HEK293 (cell line): Measurements from ENCODE around the gene RAB40C.

Experiments used
- CTCF ChIA-PET: fragments of 350-600 bp; formaldehyde crosslinking; extraction: SDS; loops from one replicate; lab custom pipeline; 2021; ENCODE audit warnings: antibody characterized with exemption; lab: Yijun Ruan, JAX
- POLR2A ChIA-PET: fragments of 300-600 bp; formaldehyde crosslinking; extraction: SDS; loops from one replicate; lab custom pipeline; 2020; ENCODE audit warnings: antibody characterized with exemption, inconsistent platforms; lab: Yijun Ruan, JAX
- H3K27ac ChIP-seq: fragments of 200-500 bp; sonication (Bioruptor generic); 2 replicates; pipeline ENCODE4 v1.5.1; 2014; ENCODE audit warnings: low read depth, low read length, control low read depth, inconsistent platforms; ENCODE audit errors: extremely low read depth
- H3K36me3 ChIP-seq, 2 experiments: fragments of 200-500 bp in 1 of 2; sonication (Bioruptor generic) in 1 of 2; 1 replicate in 1 of 2; 2 replicates in 1 of 2; pipeline ENCODE4 v1.5.1; 2014 to 2017; ENCODE audit warnings: inconsistent platforms in 2 of 2, low read length in 2 of 2; ENCODE audit not compliant: control insufficient read depth in 2 of 2, insufficient read depth in 1 of 2
- H3K4me1 ChIP-seq: fragments of 200-500 bp; sonication (Bioruptor generic); 2 replicates; pipeline ENCODE4 v1.5.1; 2014; ENCODE audit warnings: mild to moderate bottlenecking, low read length, inconsistent platforms; ENCODE audit not compliant: control insufficient read depth, insufficient read depth
- H3K4me3 ChIP-seq: 2 replicates; pipeline ENCODE4 v1.5.1; 2011; ENCODE audit warnings: low read depth, mild to moderate bottlenecking, control low read depth, low read length, moderate library complexity
- H3K9me3 ChIP-seq: fragments of 200-500 bp; sonication (Bioruptor generic); 2 replicates; pipeline ENCODE4 v1.5.1; 2014; ENCODE audit warnings: low read depth, low read length, inconsistent platforms; ENCODE audit not compliant: control insufficient read depth, insufficient read depth
- GLIS1 ChIP-seq: fragments of 450-650 bp; formaldehyde crosslinking; IDR thresholded peaks from 2 replicates; pipeline ENCODE4 v1.5.1; 2016; ENCODE audit warnings: missing biosample characterization, missing genetic modification characterization
- HOXA7 ChIP-seq: sonication (generic); formaldehyde crosslinking; IDR thresholded peaks from 2 replicates; pipeline ENCODE4 v1.8.1; 2022; ENCODE audit warnings: missing genetic modification reagents, borderline replicate concordance
- PRDM1 ChIP-seq: fragments of 450-650 bp; formaldehyde crosslinking; IDR thresholded peaks from 2 replicates; pipeline ENCODE4; 2016; ENCODE audit warnings: missing biosample characterization, missing genetic modification characterization
- PRDM4 ChIP-seq: fragments of 450-650 bp; formaldehyde crosslinking; IDR thresholded peaks from 2 replicates; pipeline ENCODE4 v1.5.1; 2017; ENCODE audit warnings: missing biosample characterization, missing genetic modification characterization
- TRIM28 ChIP-seq: IDR thresholded peaks from 2 replicates; pipeline ENCODE4 v1.6.1; 2011; ENCODE audit warnings: low read length, control low read depth, borderline replicate concordance
- ZBTB1 ChIP-seq: fragments of 450-650 bp; formaldehyde crosslinking; IDR thresholded peaks from 2 replicates; pipeline ENCODE4 v1.5.1; 2016; ENCODE audit warnings: missing biosample characterization, missing genetic modification characterization
- ZBTB49 ChIP-seq: fragments of 450-650 bp; formaldehyde crosslinking; IDR thresholded peaks from 2 replicates; pipeline ENCODE4 v1.5.1; 2016; ENCODE audit warnings: missing biosample characterization, missing genetic modification characterization, low read depth
- ZFP37 ChIP-seq: fragments of 450-650 bp; formaldehyde crosslinking; IDR thresholded peaks from 2 replicates; pipeline ENCODE4 v1.5.1; 2016; ENCODE audit warnings: missing biosample characterization, missing genetic modification characterization
- ZNF132 ChIP-seq: fragments of 450-650 bp; formaldehyde crosslinking; IDR thresholded peaks from 2 replicates; pipeline ENCODE4 v1.5.1; 2017; ENCODE audit warnings: missing biosample characterization, missing genetic modification characterization, borderline replicate concordance
- ZNF2 ChIP-seq: fragments of 450-650 bp; formaldehyde crosslinking; IDR thresholded peaks from 2 replicates; pipeline ENCODE4 v1.5.1; 2016; ENCODE audit warnings: missing biosample characterization, missing genetic modification characterization
- ZNF23 ChIP-seq: fragments of 450-650 bp; formaldehyde crosslinking; IDR thresholded peaks from 2 replicates; pipeline ENCODE4 v1.5.1; 2016; ENCODE audit warnings: missing biosample characterization, missing genetic modification characterization, borderline replicate concordance
- ZNF266 ChIP-seq: fragments of 450-650 bp; formaldehyde crosslinking; IDR thresholded peaks from 2 replicates; pipeline ENCODE4 v1.5.1; 2016; ENCODE audit warnings: missing biosample characterization, missing genetic modification characterization, low read depth
- ZNF311 ChIP-seq: fragments of 450-650 bp; formaldehyde crosslinking; IDR thresholded peaks from 2 replicates; pipeline ENCODE4 v1.5.1; 2017; ENCODE audit warnings: missing biosample characterization, missing genetic modification characterization, borderline replicate concordance
- ZNF341 ChIP-seq: fragments of 450-650 bp; formaldehyde crosslinking; IDR thresholded peaks from 2 replicates; pipeline ENCODE4; 2016; ENCODE audit warnings: low read depth, missing biosample characterization, missing genetic modification characterization
- ZNF510 ChIP-seq: fragments of 450-650 bp; formaldehyde crosslinking; IDR thresholded peaks from 2 replicates; pipeline ENCODE4 v1.5.1; 2018; ENCODE audit warnings: mild to moderate bottlenecking, missing genetic modification characterization, missing biosample characterization; ENCODE audit not compliant: insufficient replicate concordance
- ZNF530 ChIP-seq: fragments of 450-650 bp; formaldehyde crosslinking; IDR thresholded peaks from 2 replicates; pipeline ENCODE4 v1.5.1; 2016; ENCODE audit warnings: low read depth, missing biosample characterization, missing genetic modification characterization
- ZNF585B ChIP-seq: fragments of 450-650 bp; formaldehyde crosslinking; IDR thresholded peaks from 2 replicates; pipeline ENCODE4 v1.5.1; 2016; ENCODE audit warnings: missing biosample characterization, missing genetic modification characterization
- ZNF596 ChIP-seq: fragments of 450-650 bp; IDR thresholded peaks from 2 replicates; pipeline ENCODE4 v1.5.0; 2018; ENCODE audit warnings: missing biosample characterization, mild to moderate bottlenecking, missing genetic modification characterization, moderate library complexity
- ZNF645 ChIP-seq: fragments of 450-650 bp; formaldehyde crosslinking; IDR thresholded peaks from 2 replicates; pipeline ENCODE4; 2016; ENCODE audit warnings: missing biosample characterization, missing genetic modification characterization
- ZNF837 ChIP-seq: fragments of 450-650 bp; formaldehyde crosslinking; IDR thresholded peaks from 2 replicates; pipeline ENCODE4 v1.5.1; 2016; ENCODE audit warnings: missing biosample characterization, missing genetic modification characterization
- ZNF843 ChIP-seq: fragments of 450-650 bp; formaldehyde crosslinking; IDR thresholded peaks from 2 replicates; pipeline ENCODE4 v1.5.1; 2016; ENCODE audit warnings: missing biosample characterization, missing genetic modification characterization
- ZXDB ChIP-seq: fragments of 450-650 bp; formaldehyde crosslinking; IDR thresholded peaks from 2 replicates; pipeline ENCODE4 v1.5.1; 2016; ENCODE audit warnings: missing biosample characterization, missing genetic modification characterization
- TF ChIP-seq, protein P1 (sequence below): fragments of 450-650 bp; formaldehyde crosslinking; IDR thresholded peaks from 2 replicates; pipeline ENCODE4 v1.5.1; 2016; ENCODE audit warnings: missing biosample characterization, missing genetic modification characterization
- TF ChIP-seq, protein P2 (sequence below): fragments of 450-650 bp; formaldehyde crosslinking; IDR thresholded peaks from 2 replicates; pipeline ENCODE4 v1.5.1; 2017; ENCODE audit warnings: missing biosample characterization, missing genetic modification characterization
- TF ChIP-seq, protein P3 (sequence below): fragments of 450-650 bp; formaldehyde crosslinking; IDR thresholded peaks from 2 replicates; pipeline ENCODE4 v1.5.1; 2016; ENCODE audit warnings: missing biosample characterization, missing genetic modification characterization

Gene RAB40C

DNA sequence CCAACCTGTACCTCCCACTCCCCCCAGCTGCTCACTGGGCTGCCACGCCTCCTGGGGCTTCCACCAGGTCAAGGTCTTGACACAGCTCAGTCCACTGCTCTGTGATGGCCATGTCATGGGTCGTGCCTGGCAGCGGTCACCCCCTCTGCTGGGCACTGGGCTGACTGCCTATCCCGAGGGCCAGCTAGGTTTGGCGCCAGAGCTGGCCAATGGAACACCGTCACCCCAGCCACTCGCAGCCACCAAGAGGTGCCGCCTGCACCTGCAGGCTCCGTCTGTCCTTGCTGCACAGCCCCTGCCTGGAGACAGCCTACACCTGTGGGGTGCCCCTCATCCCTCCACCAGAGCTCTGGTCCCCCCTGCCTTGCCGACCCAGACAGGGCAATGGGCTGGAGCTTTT lies 4.5 kb upstream of the RAB40C start:
- Histone ChIP-seq H3K4me3 (no peak overlapping the region), H3K9me3 (no peaks in the 10 kb centered on the region), H3K27ac (no peak overlapping the region), H3K36me3 (peaks cover 0 to 17% of the 10 kb centered on the region in 2 experiments; a peak in 1 of 3 replicates), H3K4me1 (peaks cover 5% of the 10 kb centered on the region; the same call in 1 of the 2 replicates)
- CTCF ChIA-PET = interaction anchor here (0.5 to 1.3 kb wide), 3 partner anchors 13 to 193 kb away, joined by 3 to 4 read pairs (median 3); no protein-coding TSS in a partner anchor
- POLR2A ChIA-PET = interaction anchor here (0.9 to 1.1 kb wide), 4 partner anchors 12 to 99 kb away, joined by 3 read pairs; partner anchors contain the start of genes JMJD8 and METTL26
- TF ChIP-seq ZNF266 (no peak), PRDM4 (no peak), ZNF596 (tag by site-specific recombination) (no peak), ZNF510 (tag by site-specific recombination) (no peak), ZBTB1 (tag by site-specific recombination) (no peak), ZFP37 (tag by site-specific recombination) (no peak), ZNF645 (tag by site-specific recombination) (no peak), ZNF530 (tag by site-specific recombination) (no peak), ZNF2 (no peak), PRDM1 (tag by site-specific recombination) (no peak), ZNF341 (tag by site-specific recombination) (no peak), GLIS1 (tag by site-specific recombination) (0 out of 2 replicates have a peak, but pooled peaks have one; percentile 27), HOXA7 (CRISPR knock-in tag) (no peak), ZXDB (tag by site-specific recombination) (0 out of 2 replicates have a peak, but pooled peaks have one; percentile 6), TRIM28 (no peak), ZNF23 (no peak), ZNF132 (no peak), ZNF311 (no peak), ZNF837 (tag by site-specific recombination) (no peak), ZNF843 (peak; percentile 59; the same call in 1 of the 2 replicates), ZNF585B (no peak), ZBTB49 (tag by site-specific recombination) (no peak)
- TF ChIP-seq, protein P1, sequence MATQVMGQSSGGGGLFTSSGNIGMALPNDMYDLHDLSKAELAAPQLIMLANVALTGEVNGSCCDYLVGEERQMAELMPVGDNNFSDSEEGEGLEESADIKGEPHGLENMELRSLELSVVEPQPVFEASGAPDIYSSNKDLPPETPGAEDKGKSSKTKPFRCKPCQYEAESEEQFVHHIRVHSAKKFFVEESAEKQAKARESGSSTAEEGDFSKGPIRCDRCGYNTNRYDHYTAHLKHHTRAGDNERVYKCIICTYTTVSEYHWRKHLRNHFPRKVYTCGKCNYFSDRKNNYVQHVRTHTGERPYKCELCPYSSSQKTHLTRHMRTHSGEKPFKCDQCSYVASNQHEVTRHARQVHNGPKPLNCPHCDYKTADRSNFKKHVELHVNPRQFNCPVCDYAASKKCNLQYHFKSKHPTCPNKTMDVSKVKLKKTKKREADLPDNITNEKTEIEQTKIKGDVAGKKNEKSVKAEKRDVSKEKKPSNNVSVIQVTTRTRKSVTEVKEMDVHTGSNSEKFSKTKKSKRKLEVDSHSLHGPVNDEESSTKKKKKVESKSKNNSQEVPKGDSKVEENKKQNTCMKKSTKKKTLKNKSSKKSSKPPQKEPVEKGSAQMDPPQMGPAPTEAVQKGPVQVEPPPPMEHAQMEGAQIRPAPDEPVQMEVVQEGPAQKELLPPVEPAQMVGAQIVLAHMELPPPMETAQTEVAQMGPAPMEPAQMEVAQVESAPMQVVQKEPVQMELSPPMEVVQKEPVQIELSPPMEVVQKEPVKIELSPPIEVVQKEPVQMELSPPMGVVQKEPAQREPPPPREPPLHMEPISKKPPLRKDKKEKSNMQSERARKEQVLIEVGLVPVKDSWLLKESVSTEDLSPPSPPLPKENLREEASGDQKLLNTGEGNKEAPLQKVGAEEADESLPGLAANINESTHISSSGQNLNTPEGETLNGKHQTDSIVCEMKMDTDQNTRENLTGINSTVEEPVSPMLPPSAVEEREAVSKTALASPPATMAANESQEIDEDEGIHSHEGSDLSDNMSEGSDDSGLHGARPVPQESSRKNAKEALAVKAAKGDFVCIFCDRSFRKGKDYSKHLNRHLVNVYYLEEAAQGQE (tag by site-specific recombination) = no peak
- TF ChIP-seq, protein P2, sequence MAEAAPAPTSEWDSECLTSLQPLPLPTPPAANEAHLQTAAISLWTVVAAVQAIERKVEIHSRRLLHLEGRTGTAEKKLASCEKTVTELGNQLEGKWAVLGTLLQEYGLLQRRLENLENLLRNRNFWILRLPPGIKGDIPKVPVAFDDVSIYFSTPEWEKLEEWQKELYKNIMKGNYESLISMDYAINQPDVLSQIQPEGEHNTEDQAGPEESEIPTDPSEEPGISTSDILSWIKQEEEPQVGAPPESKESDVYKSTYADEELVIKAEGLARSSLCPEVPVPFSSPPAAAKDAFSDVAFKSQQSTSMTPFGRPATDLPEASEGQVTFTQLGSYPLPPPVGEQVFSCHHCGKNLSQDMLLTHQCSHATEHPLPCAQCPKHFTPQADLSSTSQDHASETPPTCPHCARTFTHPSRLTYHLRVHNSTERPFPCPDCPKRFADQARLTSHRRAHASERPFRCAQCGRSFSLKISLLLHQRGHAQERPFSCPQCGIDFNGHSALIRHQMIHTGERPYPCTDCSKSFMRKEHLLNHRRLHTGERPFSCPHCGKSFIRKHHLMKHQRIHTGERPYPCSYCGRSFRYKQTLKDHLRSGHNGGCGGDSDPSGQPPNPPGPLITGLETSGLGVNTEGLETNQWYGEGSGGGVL (tag by site-specific recombination) = no peak
- TF ChIP-seq, protein P3, sequence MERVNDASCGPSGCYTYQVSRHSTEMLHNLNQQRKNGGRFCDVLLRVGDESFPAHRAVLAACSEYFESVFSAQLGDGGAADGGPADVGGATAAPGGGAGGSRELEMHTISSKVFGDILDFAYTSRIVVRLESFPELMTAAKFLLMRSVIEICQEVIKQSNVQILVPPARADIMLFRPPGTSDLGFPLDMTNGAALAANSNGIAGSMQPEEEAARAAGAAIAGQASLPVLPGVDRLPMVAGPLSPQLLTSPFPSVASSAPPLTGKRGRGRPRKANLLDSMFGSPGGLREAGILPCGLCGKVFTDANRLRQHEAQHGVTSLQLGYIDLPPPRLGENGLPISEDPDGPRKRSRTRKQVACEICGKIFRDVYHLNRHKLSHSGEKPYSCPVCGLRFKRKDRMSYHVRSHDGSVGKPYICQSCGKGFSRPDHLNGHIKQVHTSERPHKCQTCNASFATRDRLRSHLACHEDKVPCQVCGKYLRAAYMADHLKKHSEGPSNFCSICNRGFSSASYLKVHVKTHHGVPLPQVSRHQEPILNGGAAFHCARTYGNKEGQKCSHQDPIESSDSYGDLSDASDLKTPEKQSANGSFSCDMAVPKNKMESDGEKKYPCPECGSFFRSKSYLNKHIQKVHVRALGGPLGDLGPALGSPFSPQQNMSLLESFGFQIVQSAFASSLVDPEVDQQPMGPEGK (tag by site-specific recombination) = 0 out of 2 replicates have a peak, but pooled peaks have one; percentile 12
